ENCODE data around the gene CRTC1.

DNA sequence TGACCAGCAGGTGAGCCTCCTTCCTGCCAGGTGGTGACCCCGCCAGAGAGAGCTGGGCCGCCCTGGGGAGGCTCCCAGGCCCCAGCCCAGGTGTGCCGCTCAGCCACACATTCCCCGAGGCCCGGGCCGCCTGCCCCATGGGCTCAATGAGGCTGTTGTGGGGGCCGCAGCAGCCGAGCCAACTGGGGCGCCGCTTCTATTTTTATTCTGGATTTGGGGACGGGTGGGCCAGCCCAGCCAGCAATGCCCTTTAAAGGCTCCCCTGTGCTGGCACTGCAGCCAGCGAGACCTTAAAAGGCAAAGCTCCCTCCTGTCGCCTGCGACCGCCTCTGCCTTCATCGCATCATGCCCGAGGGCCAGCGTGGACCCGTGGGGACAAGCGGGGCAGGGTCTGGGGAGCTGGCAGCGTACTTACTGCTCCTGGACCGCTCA lies 17.7 kb upstream of the CRTC1 start:
- TF ChIP-seq, protein P1, sequence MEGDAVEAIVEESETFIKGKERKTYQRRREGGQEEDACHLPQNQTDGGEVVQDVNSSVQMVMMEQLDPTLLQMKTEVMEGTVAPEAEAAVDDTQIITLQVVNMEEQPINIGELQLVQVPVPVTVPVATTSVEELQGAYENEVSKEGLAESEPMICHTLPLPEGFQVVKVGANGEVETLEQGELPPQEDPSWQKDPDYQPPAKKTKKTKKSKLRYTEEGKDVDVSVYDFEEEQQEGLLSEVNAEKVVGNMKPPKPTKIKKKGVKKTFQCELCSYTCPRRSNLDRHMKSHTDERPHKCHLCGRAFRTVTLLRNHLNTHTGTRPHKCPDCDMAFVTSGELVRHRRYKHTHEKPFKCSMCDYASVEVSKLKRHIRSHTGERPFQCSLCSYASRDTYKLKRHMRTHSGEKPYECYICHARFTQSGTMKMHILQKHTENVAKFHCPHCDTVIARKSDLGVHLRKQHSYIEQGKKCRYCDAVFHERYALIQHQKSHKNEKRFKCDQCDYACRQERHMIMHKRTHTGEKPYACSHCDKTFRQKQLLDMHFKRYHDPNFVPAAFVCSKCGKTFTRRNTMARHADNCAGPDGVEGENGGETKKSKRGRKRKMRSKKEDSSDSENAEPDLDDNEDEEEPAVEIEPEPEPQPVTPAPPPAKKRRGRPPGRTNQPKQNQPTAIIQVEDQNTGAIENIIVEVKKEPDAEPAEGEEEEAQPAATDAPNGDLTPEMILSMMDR (IDR thresholded peaks at IDR 0.05) = no peak
- TF ChIP-seq ZSCAN20 (CRISPR knock-in tag; IDR thresholded peaks at IDR 0.05) (no peak), NPAS2 (CRISPR knock-in tag; IDR thresholded peaks at IDR 0.05; ENCODE audit: borderline replicate concordance) (no peak), NFE2L2 (conservative IDR thresholded peaks at IDR 0.05; ENCODE audit: low read length) (no peak), POLR2A (IDR thresholded peaks at IDR 0.05; ENCODE audit: low read length) (no peak), EP300 (IDR thresholded peaks at IDR 0.05) (no peak), RCOR1 (IDR thresholded peaks at IDR 0.05; ENCODE audit: low read depth, low read length) (no peak)
- TF ChIP-seq, protein P2, sequence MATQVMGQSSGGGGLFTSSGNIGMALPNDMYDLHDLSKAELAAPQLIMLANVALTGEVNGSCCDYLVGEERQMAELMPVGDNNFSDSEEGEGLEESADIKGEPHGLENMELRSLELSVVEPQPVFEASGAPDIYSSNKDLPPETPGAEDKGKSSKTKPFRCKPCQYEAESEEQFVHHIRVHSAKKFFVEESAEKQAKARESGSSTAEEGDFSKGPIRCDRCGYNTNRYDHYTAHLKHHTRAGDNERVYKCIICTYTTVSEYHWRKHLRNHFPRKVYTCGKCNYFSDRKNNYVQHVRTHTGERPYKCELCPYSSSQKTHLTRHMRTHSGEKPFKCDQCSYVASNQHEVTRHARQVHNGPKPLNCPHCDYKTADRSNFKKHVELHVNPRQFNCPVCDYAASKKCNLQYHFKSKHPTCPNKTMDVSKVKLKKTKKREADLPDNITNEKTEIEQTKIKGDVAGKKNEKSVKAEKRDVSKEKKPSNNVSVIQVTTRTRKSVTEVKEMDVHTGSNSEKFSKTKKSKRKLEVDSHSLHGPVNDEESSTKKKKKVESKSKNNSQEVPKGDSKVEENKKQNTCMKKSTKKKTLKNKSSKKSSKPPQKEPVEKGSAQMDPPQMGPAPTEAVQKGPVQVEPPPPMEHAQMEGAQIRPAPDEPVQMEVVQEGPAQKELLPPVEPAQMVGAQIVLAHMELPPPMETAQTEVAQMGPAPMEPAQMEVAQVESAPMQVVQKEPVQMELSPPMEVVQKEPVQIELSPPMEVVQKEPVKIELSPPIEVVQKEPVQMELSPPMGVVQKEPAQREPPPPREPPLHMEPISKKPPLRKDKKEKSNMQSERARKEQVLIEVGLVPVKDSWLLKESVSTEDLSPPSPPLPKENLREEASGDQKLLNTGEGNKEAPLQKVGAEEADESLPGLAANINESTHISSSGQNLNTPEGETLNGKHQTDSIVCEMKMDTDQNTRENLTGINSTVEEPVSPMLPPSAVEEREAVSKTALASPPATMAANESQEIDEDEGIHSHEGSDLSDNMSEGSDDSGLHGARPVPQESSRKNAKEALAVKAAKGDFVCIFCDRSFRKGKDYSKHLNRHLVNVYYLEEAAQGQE (IDR thresholded peaks at IDR 0.05) = no peak

All from A549 (cell line).